Activated CD4-positive, alpha-beta T cell treated with anti-CD3 and anti-CD28 coated beads for 48 hours (primary cell): Measurements from ENCODE around the gene HERPUD2.

ENCODE experiments used
- DNase-seq: peaks from one replicate; pipeline ENCODE4 v3.0.0-alpha.2; 2020

Gene HERPUD2, protein sequence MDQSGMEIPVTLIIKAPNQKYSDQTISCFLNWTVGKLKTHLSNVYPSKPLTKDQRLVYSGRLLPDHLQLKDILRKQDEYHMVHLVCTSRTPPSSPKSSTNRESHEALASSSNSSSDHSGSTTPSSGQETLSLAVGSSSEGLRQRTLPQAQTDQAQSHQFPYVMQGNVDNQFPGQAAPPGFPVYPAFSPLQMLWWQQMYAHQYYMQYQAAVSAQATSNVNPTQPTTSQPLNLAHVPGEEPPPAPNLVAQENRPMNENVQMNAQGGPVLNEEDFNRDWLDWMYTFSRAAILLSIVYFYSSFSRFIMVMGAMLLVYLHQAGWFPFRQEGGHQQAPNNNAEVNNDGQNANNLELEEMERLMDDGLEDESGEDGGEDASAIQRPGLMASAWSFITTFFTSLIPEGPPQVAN

DNA sequence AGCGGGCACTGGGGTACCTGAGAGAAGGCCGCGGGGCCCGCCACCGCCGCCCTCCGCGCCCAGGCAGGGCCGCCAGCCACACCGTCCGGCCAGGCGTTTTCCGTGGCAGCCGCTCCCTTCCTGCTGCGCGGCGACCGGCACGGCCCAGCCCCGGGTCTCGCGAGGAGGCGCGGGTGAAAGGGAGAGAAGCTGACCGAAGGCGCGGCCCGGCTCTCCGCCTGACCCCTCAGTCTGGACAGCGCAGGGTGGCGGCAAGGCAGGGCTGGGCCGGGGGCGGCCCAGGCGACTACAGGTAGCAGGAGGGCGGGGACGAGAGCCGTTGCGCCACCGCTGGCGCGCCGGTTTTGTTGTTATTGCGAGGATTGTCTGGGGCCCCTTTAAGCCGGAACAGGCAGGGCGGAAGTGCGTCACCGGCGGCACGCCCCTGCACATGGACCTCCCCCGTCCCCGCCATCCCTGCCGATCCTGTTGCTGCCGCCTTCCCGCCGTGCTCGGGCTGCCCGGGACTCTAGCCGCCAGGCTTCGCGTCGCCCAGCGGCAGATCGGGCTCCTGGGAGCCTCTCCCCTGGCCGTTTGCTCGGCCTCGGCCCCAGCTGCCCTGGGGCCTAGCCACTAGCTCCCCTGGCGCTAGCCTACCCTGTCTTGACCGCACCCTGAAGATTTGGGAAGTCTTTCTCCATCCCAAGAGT, at the start of gene HERPUD2:
HERPUD2 (minus strand) TSS at position 352 of the 689 bp plus-strand sequence. CDS start 805 bp downstream, outside the sequence.
- peak; percentile 94 for DNase-seq

GRCh38 chr7:35738889-35739288, 44.0 kb upstream of the HERPUD2 start:
- DNase-seq = no peak

GRCh38 chr7:35736725-35737124, 41.8 kb upstream of the HERPUD2 start:
- DNase-seq = no peak

DNA sequence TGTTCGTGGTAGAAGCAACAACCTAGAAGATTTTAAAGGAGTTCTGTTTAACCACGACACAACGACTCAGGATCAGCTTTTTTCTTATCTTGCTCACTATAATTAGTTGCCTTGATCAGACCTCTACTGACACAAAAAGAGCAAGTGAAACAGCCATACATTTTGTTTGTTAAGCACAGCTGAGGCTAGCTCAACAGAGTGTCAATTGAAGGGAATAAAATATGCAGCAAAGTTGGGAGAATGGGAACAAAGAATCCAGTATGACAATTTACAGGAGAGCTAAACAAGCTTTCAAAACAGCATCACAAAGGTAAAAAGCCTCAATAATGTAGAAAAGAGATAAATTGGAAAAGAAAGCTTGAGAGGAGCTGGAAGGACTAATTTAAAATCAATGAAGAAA, 40.5 kb upstream of the HERPUD2 start:
- DNase-seq = no peak

DNA sequence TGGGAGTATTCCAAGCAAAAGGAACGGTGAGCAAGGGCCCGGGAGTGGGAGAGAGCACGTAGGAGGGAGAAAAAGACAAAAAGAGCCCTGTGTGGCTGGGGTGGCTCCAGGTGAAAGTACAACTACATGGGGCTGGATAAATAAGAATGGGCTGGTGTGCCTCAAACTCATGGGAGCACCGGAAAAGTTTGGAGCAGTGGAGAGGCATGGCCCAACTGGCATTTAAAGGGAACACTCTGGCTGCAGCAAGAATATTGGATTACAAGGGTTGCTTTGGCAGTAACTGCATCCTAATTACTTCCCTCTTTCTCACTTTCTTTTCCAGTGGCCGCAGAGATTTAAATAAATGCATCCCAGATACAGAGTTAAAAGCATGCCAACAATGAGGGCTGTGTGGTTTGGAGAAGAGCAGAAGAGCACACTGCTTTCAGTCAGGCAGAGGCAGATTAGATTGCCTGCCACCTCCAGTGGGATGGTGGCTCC, 39.1 kb upstream of the HERPUD2 start:
- DNase-seq = no peak

DNA sequence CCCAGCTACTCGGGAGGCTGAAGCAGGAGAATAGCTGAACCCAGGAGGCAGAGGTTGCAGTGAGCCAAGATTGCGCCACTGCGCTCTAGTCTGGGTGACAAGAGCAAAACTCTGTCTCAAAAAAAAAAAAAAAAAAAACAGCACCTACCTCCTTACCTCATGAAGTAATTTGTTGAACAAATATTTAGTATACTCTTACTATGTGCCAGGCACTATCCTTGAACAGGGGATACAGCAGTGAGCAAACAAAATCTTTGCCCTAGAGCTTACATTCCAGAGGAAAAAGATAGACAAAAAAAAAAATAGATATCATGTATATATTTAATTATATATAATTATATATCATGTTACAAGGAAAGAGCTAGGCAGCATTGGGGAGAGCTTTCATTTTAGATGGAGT, 36.4 kb upstream of the HERPUD2 start:
- no peak for DNase-seq

GRCh38 chr7:35729061-35729783, 34.3 kb upstream of the HERPUD2 start:
- peak; percentile 52 for DNase-seq

DNA sequence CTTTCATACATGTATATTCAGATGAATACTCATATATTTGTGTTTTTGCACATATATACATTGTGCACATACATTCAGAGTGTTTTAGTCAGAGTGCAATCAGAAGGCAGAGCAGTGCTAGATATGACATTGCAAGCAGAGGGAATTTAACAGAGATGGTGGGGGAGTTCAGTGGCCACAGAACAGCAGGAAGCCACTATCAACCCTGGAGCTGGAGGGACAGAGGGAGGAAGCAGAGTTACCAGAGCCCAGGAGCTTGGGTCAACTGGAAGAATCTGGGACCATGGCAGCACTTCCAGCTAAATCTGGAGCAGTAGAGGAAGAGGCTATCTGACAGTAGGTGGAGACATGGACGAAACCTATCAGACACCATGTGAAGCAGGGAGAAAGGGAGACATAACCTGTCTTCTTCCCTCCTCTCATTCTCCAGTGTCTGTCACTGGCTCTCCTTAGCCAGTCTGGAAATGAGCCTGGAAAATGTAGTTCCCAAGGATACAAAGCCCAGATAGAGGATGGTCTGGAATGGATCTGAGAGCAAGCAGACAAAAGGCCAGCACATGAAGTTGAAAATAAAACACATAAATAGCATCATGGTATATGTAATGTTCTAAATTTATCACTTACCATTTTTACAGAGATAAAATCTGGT, 33.6 kb upstream of the HERPUD2 start:
- DNase-seq = no peak

DNA sequence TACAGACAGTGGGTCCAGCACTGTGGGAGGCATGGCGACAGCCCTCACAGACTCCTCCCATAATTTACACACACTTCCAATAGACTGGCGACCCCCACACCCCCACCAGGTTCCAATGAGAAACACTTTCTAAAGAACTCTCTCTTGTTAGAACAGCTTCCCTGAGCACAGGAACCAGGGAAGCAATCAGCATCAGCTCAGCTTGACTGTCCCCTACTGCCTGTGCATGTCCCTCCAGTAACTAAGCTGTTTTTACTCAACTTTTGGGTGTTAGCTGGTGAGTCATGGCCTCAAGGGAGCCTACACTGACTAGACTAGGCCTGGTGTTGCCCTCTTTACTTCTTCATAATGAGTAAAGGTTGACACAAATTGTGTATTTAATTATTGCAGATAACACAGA, 32.6 kb upstream of the HERPUD2 start:
- DNase-seq = peak; percentile 54

- DNase-seq = no peak
Observed at GRCh38 chr7:35726654-35727053, 31.7 kb upstream of the HERPUD2 start.

GRCh38 chr7:35725280-35725680, 30.3 kb upstream of the HERPUD2 start:
- peak; percentile 57 for DNase-seq

DNA sequence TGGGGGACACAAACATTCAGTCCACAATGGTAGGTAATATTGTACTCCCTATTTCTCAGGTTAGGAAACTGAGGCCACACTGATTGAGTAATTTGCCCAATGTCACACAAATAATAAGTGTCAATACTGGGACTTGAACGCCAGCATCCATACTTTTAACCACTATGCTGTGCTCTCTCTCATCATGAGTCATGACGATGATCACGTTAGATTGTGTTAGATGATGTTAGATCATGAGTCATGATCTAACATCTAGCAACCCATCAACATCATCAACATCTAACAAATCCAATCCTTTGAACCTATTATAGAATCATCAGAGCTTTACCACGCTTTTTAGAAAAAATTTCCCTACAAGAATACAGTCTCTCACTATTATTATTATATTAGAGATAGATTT, 28.1 kb upstream of the HERPUD2 start:
- DNase-seq = no peak

DNA sequence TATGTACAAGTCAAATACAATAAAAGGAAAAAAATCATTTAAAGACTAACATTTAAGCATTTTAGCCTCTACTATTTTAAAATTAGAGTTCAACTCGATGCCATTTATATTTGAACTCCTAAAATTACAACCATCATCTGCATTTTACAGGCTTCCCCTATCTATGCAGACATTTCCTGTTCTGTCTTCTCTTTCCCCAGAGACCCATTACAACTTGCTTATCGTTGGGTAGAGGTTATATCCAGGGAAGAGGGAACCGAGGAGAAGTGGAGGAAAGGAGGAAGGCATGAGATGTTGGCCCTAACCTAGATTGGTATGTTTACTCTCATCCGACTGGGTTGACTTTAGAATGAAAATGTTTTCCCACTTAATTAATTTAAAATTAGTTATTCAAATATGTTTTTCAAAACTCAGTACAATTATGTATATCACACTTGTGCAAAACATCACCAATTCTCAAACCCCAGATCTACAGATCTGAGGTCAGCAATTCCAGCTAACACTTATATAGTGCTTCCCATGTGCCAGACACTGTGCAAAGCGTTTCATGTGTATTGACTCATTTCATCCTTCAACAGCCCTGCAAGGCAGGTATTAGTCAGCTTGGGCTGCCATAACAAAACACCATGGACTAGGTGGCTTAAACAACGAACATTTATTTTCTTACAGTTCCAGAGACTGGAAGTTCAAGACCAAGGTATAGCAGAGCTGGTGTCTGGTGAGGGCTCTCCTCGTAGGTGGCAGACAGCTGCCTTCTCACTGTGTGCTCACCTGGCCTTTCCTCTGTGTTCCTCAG, 27.3 kb upstream of the HERPUD2 start:
- peak; percentile 61 for DNase-seq

- DNase-seq = no peak
Observed at GRCh38 chr7:35721288-35721687, 26.4 kb upstream of the HERPUD2 start.

- DNase-seq = no peak
Observed at GRCh38 chr7:35720849-35721248, 25.9 kb upstream of the HERPUD2 start.

GRCh38 chr7:35720032-35720431, 25.1 kb upstream of the HERPUD2 start:
- no peak for DNase-seq

DNA sequence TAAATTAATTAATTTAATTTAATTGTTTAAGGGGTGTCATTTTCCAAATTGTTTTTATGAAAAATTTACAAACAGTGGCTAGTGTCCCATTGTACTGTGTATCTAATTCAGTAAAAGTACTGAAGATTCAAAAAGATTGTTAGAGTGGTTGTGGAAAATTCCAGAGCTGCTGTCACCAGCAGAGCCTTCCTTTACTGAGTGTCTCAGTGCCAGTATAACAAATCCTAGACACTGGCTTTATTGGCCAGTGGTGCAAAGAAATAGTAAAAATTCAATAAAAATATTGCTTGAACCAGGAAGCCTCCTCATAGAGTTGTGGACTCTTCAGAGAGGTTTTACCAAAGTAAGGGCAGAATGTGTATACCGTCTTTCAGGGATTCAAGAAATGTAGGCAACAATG, 23.1 kb upstream of the HERPUD2 start:
- DNase-seq = no peak

DNA sequence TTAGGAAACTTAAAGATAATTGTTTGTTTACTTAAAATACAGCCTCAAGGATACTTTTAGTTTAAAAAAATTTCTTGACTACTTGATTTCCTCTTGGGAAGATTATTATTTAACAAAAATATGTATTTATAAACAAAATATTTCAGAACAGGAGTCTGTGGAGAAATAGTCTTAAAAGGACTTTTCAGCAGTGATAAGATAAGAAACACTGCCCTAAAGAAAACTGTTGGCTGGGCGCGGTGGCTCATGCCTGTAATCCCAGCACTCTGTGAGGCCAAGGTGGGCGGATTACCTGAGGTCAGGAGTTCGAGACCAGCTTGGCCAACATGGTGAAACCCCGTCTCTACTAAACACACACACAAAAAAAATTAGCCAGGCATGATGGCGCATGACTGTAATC, 22.6 kb upstream of the HERPUD2 start:
- no peak for DNase-seq

DNA sequence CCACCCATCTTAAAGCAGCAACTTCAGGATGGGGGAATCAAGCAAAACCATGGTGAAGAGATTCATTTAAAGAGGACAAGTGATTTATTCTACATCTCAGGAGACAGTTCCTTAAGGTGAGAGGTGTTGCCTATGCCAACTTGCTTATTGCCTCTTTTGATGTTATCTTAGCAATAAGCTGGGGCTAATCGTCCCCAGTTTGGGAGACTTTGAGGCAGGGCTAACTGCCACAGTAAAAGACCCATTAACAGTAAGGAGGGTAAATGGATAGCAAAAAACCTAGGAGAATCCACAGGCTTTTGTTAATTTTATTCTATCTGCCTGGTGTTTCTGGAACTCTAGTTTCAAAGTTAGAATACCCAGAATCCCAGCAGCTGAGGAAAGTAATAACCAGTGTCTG, 22.1 kb upstream of the HERPUD2 start:
- no peak for DNase-seq

DNA sequence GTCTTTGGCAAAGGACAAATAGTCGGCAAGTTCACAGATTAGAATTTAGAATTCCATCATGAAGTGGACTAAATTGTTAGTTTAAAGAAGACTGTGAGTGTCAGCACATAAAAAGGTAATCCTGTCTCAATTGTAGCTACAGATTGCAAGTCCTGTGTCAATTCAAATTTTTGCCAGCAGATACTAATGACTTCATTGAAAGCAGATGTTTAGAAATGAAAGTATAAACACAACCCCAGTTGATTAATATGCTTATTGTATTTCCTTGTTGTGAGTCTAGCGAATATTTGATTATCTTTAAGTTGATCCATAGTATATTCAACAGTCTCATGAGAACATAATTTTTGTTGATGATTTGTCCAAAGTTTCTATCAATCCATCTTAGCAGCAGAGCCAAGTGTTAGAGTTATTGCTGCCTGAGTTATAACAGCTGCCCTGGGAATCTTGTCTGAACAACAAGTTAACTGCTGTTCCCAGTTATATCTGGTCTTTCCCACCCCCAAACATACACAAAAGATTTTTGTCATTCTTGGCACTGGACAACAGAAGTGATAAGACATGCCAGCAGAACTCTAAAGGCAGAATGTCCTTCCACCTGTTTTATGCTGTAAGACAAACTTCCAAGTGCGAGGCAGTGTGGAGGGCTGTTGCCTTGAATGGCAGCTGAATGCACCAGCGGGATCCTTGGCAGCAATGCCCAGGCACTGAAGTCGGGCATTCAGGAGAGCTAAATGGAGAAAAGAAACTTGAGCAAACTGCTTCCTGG, 21.3 kb upstream of the HERPUD2 start:
- DNase-seq = no peak

DNA sequence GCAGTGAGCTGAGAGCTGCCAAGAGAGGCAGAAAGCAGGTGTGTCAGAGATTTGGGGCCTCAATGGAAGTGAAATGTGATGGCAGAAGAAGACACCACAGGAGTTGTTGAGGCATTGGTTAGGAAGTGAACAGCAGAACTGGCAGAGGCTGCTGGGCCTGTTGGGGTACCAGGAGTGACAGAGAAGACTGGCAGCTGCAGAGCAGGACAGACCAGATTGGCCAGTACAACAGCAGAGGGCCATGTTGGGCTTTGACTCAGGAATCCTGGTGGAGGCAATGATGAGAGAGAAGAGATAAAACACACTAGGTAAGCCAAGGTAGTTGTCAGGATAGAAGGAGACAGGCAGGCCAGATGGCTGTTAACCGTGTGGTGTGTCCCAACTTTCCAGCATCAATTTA, 19.9 kb upstream of the HERPUD2 start:
- DNase-seq = no peak
